ENCODE measurements around the gene TSSC4.
A peak's percentile ranks its signal among the peaks of the same experiment; 100 is the strongest.

TSSC4 gene

GRCh38 chr11:2378527-2379210, 21.9 kb upstream of the TSSC4 start:
- Histone ChIP-seq H3K9ac (ENCODE audit: low read length) (peak overlapping the region; percentile 92), H3K4me2 (ENCODE audit: low read length) (peak overlapping the region; percentile 100), H3K4me3 (ENCODE audit: low read length) (peak overlapping the region; percentile 90), H3K27ac (ENCODE audit: low read length) (no peak overlapping the region), H3K79me2 (ENCODE audit: low read length) (peaks cover 64% of the 10 kb centered on the region), H3K27me3 (ENCODE audit: low read depth, low read length) (no peaks in the 10 kb centered on the region), H2AFZ (ENCODE audit: low read depth, low read length) (no peak overlapping the region), H3K4me1 (ENCODE audit: low read length) (peaks cover 15% of the 10 kb centered on the region), H4K20me1 (ENCODE audit: insufficient read depth, low read length) (peaks cover 63% of the 10 kb centered on the region), H3K36me3 (replicated peaks; ENCODE audit: low read depth, low read length) (peaks cover 5% of the 10 kb centered on the region), H3K9me3 (ENCODE audit: insufficient read depth, low read length) (no peaks in the 10 kb centered on the region)
- no peak for TF ChIP-seq EZH2phosphoT487 (IDR thresholded peaks at IDR 0.05; ENCODE audit: low read depth)
- TF ChIP-seq, protein P1, sequence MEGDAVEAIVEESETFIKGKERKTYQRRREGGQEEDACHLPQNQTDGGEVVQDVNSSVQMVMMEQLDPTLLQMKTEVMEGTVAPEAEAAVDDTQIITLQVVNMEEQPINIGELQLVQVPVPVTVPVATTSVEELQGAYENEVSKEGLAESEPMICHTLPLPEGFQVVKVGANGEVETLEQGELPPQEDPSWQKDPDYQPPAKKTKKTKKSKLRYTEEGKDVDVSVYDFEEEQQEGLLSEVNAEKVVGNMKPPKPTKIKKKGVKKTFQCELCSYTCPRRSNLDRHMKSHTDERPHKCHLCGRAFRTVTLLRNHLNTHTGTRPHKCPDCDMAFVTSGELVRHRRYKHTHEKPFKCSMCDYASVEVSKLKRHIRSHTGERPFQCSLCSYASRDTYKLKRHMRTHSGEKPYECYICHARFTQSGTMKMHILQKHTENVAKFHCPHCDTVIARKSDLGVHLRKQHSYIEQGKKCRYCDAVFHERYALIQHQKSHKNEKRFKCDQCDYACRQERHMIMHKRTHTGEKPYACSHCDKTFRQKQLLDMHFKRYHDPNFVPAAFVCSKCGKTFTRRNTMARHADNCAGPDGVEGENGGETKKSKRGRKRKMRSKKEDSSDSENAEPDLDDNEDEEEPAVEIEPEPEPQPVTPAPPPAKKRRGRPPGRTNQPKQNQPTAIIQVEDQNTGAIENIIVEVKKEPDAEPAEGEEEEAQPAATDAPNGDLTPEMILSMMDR (IDR thresholded peaks at IDR 0.05; ENCODE audit: low read depth, low read length): no peak

- H2AFZ ChIP-seq (ENCODE audit: low read depth, low read length): no peak overlapping the region
- H4K20me1 ChIP-seq (ENCODE audit: insufficient read depth, low read length): peaks cover 70% of the 10 kb centered on the region
- peaks cover 71% of the 10 kb centered on the region for H3K79me2 ChIP-seq (ENCODE audit: low read length)
- H3K27me3 ChIP-seq (ENCODE audit: low read depth, low read length): no peaks in the 10 kb centered on the region
- TF ChIP-seq EZH2phosphoT487 (IDR thresholded peaks at IDR 0.05; ENCODE audit: low read depth): no peak
- H3K4me1 ChIP-seq (ENCODE audit: low read length): peaks cover 20% of the 10 kb centered on the region
- no peak overlapping the region for H3K27ac ChIP-seq (ENCODE audit: low read length)
- no peak overlapping the region for H3K4me2 ChIP-seq (ENCODE audit: low read length)
- H3K36me3 ChIP-seq (replicated peaks; ENCODE audit: low read depth, low read length): peaks cover 5% of the 10 kb centered on the region
- H3K4me3 ChIP-seq (ENCODE audit: low read length): no peak overlapping the region
- H3K9ac ChIP-seq (ENCODE audit: low read length): no peak overlapping the region
- H3K9me3 ChIP-seq (ENCODE audit: insufficient read depth, low read length): no peaks in the 10 kb centered on the region
These were observed 20.9 kb upstream of the TSSC4 start for GRCh38 chr11:2379466-2380174.

GRCh38 chr11:2380396-2380795, 20.2 kb upstream of the TSSC4 start:
- no peaks in the 10 kb centered on the region for H3K27me3 ChIP-seq (ENCODE audit: low read depth, low read length)
- H3K4me2 ChIP-seq (ENCODE audit: low read length): no peak overlapping the region
- H3K79me2 ChIP-seq (ENCODE audit: low read length): peaks cover 78% of the 10 kb centered on the region
- H3K27ac ChIP-seq (ENCODE audit: low read length): no peak overlapping the region
- peaks cover 26% of the 10 kb centered on the region for H3K4me1 ChIP-seq (ENCODE audit: low read length)
- no peak overlapping the region for H3K4me3 ChIP-seq (ENCODE audit: low read length)
- no peak overlapping the region for H2AFZ ChIP-seq (ENCODE audit: low read depth, low read length)
- no peak overlapping the region for H3K9ac ChIP-seq (ENCODE audit: low read length)
- peaks cover 78% of the 10 kb centered on the region for H4K20me1 ChIP-seq (ENCODE audit: insufficient read depth, low read length)
- H3K36me3 ChIP-seq (replicated peaks; ENCODE audit: low read depth, low read length): peaks cover 5% of the 10 kb centered on the region
- no peak for TF ChIP-seq EZH2phosphoT487 (IDR thresholded peaks at IDR 0.05; ENCODE audit: low read depth)
- TF ChIP-seq, protein P1 (IDR thresholded peaks at IDR 0.05; ENCODE audit: low read depth, low read length): no peak
- no peaks in the 10 kb centered on the region for H3K9me3 ChIP-seq (ENCODE audit: insufficient read depth, low read length)

GRCh38 chr11:2380807-2381350, 19.7 kb upstream of the TSSC4 start:
- no peak overlapping the region for H3K27ac ChIP-seq (ENCODE audit: low read length)
- H2AFZ ChIP-seq (ENCODE audit: low read depth, low read length): no peak overlapping the region
- TF ChIP-seq, protein P1 (IDR thresholded peaks at IDR 0.05; ENCODE audit: low read depth, low read length): no peak
- TF ChIP-seq EZH2phosphoT487 (IDR thresholded peaks at IDR 0.05; ENCODE audit: low read depth): no peak
- no peak overlapping the region for H3K9ac ChIP-seq (ENCODE audit: low read length)
- H3K4me3 ChIP-seq (ENCODE audit: low read length): no peak overlapping the region
- H3K27me3 ChIP-seq (ENCODE audit: low read depth, low read length): no peaks in the 10 kb centered on the region
- H3K79me2 ChIP-seq (ENCODE audit: low read length): peaks cover 83% of the 10 kb centered on the region
- no peaks in the 10 kb centered on the region for H3K9me3 ChIP-seq (ENCODE audit: insufficient read depth, low read length)
- peaks cover 30% of the 10 kb centered on the region for H3K4me1 ChIP-seq (ENCODE audit: low read length)
- H3K36me3 ChIP-seq (replicated peaks; ENCODE audit: low read depth, low read length): peaks cover 5% of the 10 kb centered on the region
- H4K20me1 ChIP-seq (ENCODE audit: insufficient read depth, low read length): peaks cover 83% of the 10 kb centered on the region
- no peak overlapping the region for H3K4me2 ChIP-seq (ENCODE audit: low read length)
